CD14-positive monocyte (primary cell): ENCODE data around the gene NUBPL. TPM values are rescaled to one million over a fixed set of nuclear protein-coding genes. Genes with fewer than 3 reads are reported as not detected.

Source experiments
- DNase-seq, 3 donors: peaks; one replicate each; pipeline ENCODE4 v3.0.0-alpha.2; 2011 to 2022
- H2AFZ ChIP-seq: 2 replicates; pipeline ENCODE4 v1.6.0; 2012; ENCODE audit warnings: mild to moderate bottlenecking, low read depth, low read length, inconsistent platforms; ENCODE audit not compliant: insufficient read depth, poor library complexity, severe bottlenecking
- H3K27ac ChIP-seq, 2 donors: 1 replicate in 1 of 2; 2 replicates in 1 of 2; pipeline ENCODE4 v1.5.1; 2012 to 2013; ENCODE audit warnings: low read length in 2 of 2, control low read depth in 1 of 2, inconsistent platforms in 1 of 2, low read depth in 1 of 2, mild to moderate bottlenecking in 1 of 2
- H3K27me3 ChIP-seq, 2 donors: one replicate each; pipeline versions ENCODE4 v1.6.0 to v1.6.1; 2011 to 2013; ENCODE audit warnings: low read length in 2 of 2; ENCODE audit not compliant: control insufficient read depth in 2 of 2, insufficient read depth in 2 of 2
- H3K36me3 ChIP-seq, 2 donors: replicated peaks in 1 of 2; 1 replicate in 1 of 2; 2 replicates in 1 of 2; pipeline versions ENCODE4 v1.5.1 to v1.6.1; 2012 to 2013; ENCODE audit warnings: low read length in 2 of 2, control low read depth in 1 of 2, inconsistent platforms in 1 of 2, mild to moderate bottlenecking in 1 of 2; ENCODE audit not compliant: insufficient read depth in 2 of 2, control insufficient read depth in 1 of 2
- H3K4me1 ChIP-seq, 2 donors: 1 replicate in 1 of 2; 2 replicates in 1 of 2; pipeline versions ENCODE4 v1.5.1 to v1.6.1; 2012 to 2013; ENCODE audit warnings: low read length in 2 of 2, control low read depth in 1 of 2, inconsistent platforms in 1 of 2, mild to moderate bottlenecking in 1 of 2, moderate library complexity in 1 of 2; ENCODE audit not compliant: insufficient read depth in 2 of 2, control insufficient read depth in 1 of 2
- H3K4me2 ChIP-seq: replicated peaks from 2 replicates; pipeline ENCODE3; 2012; ENCODE audit warnings: low read length, moderate library complexity, mild to moderate bottlenecking; ENCODE audit not compliant: poor library complexity, severe bottlenecking; ENCODE audit errors: extremely low read depth
- H3K4me3 ChIP-seq, 3 experiments: fragments of 200-600 bp in 1 of 3; sonication (generic) in 1 of 3; replicated peaks in 1 of 3; 1 replicate in 2 of 3; 2 replicates in 1 of 3; pipeline ENCODE4 v1.5.1; 2011 to 2013; ENCODE audit warnings: low read length in 3 of 3, mild to moderate bottlenecking in 3 of 3, control low read depth in 2 of 3, low read depth in 2 of 3, inconsistent platforms in 1 of 3, moderate library complexity in 1 of 3
- H3K79me2 ChIP-seq: 2 replicates; pipeline ENCODE4 v1.6.0; 2012; ENCODE audit warnings: mild to moderate bottlenecking, control low read depth, inconsistent platforms, low read length, moderate library complexity; ENCODE audit not compliant: insufficient read depth
- H3K9ac ChIP-seq: 2 replicates; pipeline ENCODE4 v1.6.0; 2017; ENCODE audit warnings: low read length, mild to moderate bottlenecking; ENCODE audit not compliant: insufficient read depth, poor library complexity, severe bottlenecking
- H3K9me3 ChIP-seq, 2 donors: replicated peaks in 1 of 2; 1 replicate in 1 of 2; 2 replicates in 1 of 2; pipeline versions ENCODE4 v1.5.1 to v1.6.1; 2012 to 2013; ENCODE audit warnings: low read length in 2 of 2, control low read depth in 1 of 2; ENCODE audit not compliant: control insufficient read depth in 1 of 2, insufficient read depth in 1 of 2
- H4K20me1 ChIP-seq: 2 replicates; pipeline ENCODE4 v1.6.0; 2012; ENCODE audit warnings: mild to moderate bottlenecking, low read length, control low read depth, moderate library complexity; ENCODE audit not compliant: insufficient read depth
- H3K27ac Mint-ChIP-seq, 7 donors: one replicate each; pipeline ENCODE4 v1.8.0; 2020; ENCODE audit warnings: mild to moderate bottlenecking in 7 of 7, mixed read lengths in 7 of 7, moderate library complexity in 6 of 7, inconsistent platforms in 2 of 7
- H3K27me3 Mint-ChIP-seq, 3 donors: one replicate each; pipeline ENCODE4 v1.8.0; 2021 to 2022; ENCODE audit warnings: low read depth in 3 of 3, mild to moderate bottlenecking in 3 of 3, mixed read lengths in 3 of 3, moderate library complexity in 3 of 3, inconsistent platforms in 1 of 3
- H3K36me3 Mint-ChIP-seq, 2 donors: one replicate each; pipeline ENCODE4 v1.8.0; 2020; ENCODE audit warnings: mixed read lengths in 2 of 2, inconsistent platforms in 1 of 2, mild to moderate bottlenecking in 1 of 2
- H3K4me1 Mint-ChIP-seq: one replicate; pipeline ENCODE4 v1.8.0; 2020; ENCODE audit warnings: mild to moderate bottlenecking, mixed read lengths
- H3K4me3 Mint-ChIP-seq, 2 donors: one replicate each; pipeline ENCODE4 v1.8.0; 2020; ENCODE audit warnings: mild to moderate bottlenecking in 2 of 2, mixed read lengths in 2 of 2, moderate library complexity in 1 of 2
- H3K9me3 Mint-ChIP-seq, 7 donors: one replicate each; pipeline ENCODE4 v1.8.0; 2020 to 2022; ENCODE audit warnings: mixed read lengths in 7 of 7, mild to moderate bottlenecking in 6 of 7, moderate library complexity in 6 of 7, inconsistent platforms in 2 of 7
- CTCF ChIP-seq: fragments of 200-600 bp; IDR thresholded peaks from one replicate; pipeline ENCODE4 v1.8.0; 2022; ENCODE audit warnings: antibody characterized with exemption, mild to moderate bottlenecking
- WGBS: methylation state at CpG from one replicate; pipeline ENCODE4 v1.1.5; 2013; ENCODE audit warnings: missing lambda C conversion rate; ENCODE audit not compliant: insufficient coverage; 5-methylcytosine and 5-hydroxymethylcytosine counted together
- intact Hi-C, 2 donors: fragments of 100-400 bp; cut with micrococcal nuclease; formaldehyde crosslinking; loops; one replicate each; pipeline versions ENCODE4 v1.15.0 to v1.15.1; 2023
- polyA plus RNA-seq, 3 donors: library from polyadenylated mRNA; depleted of rRNA in 1 of 3; unstranded in 2 of 3; stranded (reverse) in 1 of 3; fragments of 300-500 nt in 2 of 3; fragments of >200 nt in 1 of 3; fragmentation: Illumina TruSeq in 2 of 3; gene quantifications; 1 replicate in 2 of 3; 2 replicates in 1 of 3; pipeline ENCODE4 v1.2.3, GENCODE V29; 2012 to 2021

NUBPL gene
- polyA plus RNA-seq, 3 donors = 0.75 to 2.4 (median 2.3) TPM

GRCh38 chr14:31530136-31530535 is 31.1 kb upstream of the NUBPL start:
- H3K9me3 Mint-ChIP-seq = peaks cover 0 to 8% (median 2%) of the 10 kb centered on the region in 7 donors
- WGBS = no CpG with 5 or more reads among the region's 7 CpGs

GRCh38 chr14:31536201-31536960 is 24.8 kb upstream of the NUBPL start:
- Histone ChIP-seq H3K4me3 (no peak overlapping the region), H3K9ac (no peak overlapping the region), H3K36me3 (no peaks in the 10 kb centered on the region), H3K4me2 (no peak overlapping the region), H3K27ac (no peak overlapping the region), H3K27me3 (no peaks in the 10 kb centered on the region), H2AFZ (no peak overlapping the region), H3K4me1 (no peaks in the 10 kb centered on the region), H4K20me1 (no peaks in the 10 kb centered on the region), H3K9me3 (no peaks in the 10 kb centered on the region), H3K79me2 (no peaks in the 10 kb centered on the region)
- Mint-ChIP-seq H3K27ac (peak overlapping the region in 1 of 7 donors; percentile 82), H3K36me3 (no peaks in the 10 kb centered on the region), H3K4me3 (no peak overlapping the region), H3K27me3 (peaks cover 0 to 12% (median 11%) of the 10 kb centered on the region in 3 donors), H3K4me1 (no peaks in the 10 kb centered on the region), H3K9me3 (peaks cover 0 to 2% (median 0%) of the 10 kb centered on the region in 7 donors)
- peak in 1 of 3 donors; percentile 5 for DNase-seq
- WGBS = no CpG with 5 or more reads among the region's 5 CpGs
- TF ChIP-seq CTCF = no peak
- intact Hi-C loops = no loop called here

More at GRCh38 chr14:31530136-31530535, 31.1 kb upstream of the NUBPL start:
- Histone ChIP-seq H3K4me1 (no peaks in the 10 kb centered on the region), H3K27ac (no peak overlapping the region), H3K9me3 (no peaks in the 10 kb centered on the region), H3K36me3 (no peaks in the 10 kb centered on the region), H4K20me1 (no peaks in the 10 kb centered on the region), H3K4me2 (no peak overlapping the region), H2AFZ (no peak overlapping the region), H3K79me2 (no peaks in the 10 kb centered on the region), H3K4me3 (no peak overlapping the region), H3K9ac (no peak overlapping the region), H3K27me3 (no peaks in the 10 kb centered on the region)
- H3K4me3 Mint-ChIP-seq = no peak overlapping the region
- H3K36me3 Mint-ChIP-seq = no peaks in the 10 kb centered on the region
- H3K27me3 Mint-ChIP-seq = peaks cover 3 to 7% (median 3%) of the 10 kb centered on the region in 3 donors
- no peaks in the 10 kb centered on the region for H3K4me1 Mint-ChIP-seq
- no peak for TF ChIP-seq CTCF
- no peak overlapping the region for H3K27ac Mint-ChIP-seq
- intact Hi-C loops = no loop called here
- no peak for DNase-seq
